Type B pancreatic cell (in vitro differentiated cells): ENCODE measurements around the gene ZNF467. TPM values are rescaled to one million over a fixed set of nuclear protein-coding genes. Genes with fewer than 3 reads are reported as not detected.

ENCODE experiments used
- DNase-seq: peaks from one replicate; pipeline ENCODE4 v3.0.0; 2021; ENCODE audit warnings: mixed read lengths; ENCODE audit not compliant: unreplicated experiment; ENCODE audit errors: extremely low spot score
- H3K27ac Mint-ChIP-seq: 2 replicates; pipeline ENCODE4 v1.8.0; 2021; ENCODE audit warnings: mild to moderate bottlenecking, mixed read lengths
- H3K27me3 Mint-ChIP-seq: 2 replicates; pipeline ENCODE4 v1.8.0; 2021; ENCODE audit warnings: mixed read lengths
- H3K36me3 Mint-ChIP-seq: 2 replicates; pipeline ENCODE4 v1.8.0; 2021; ENCODE audit warnings: mixed read lengths
- H3K4me1 Mint-ChIP-seq: one replicate; pipeline ENCODE4 v1.8.0; 2021; ENCODE audit warnings: mixed read lengths; ENCODE audit not compliant: unreplicated experiment
- H3K4me3 Mint-ChIP-seq: 2 replicates; pipeline ENCODE4 v1.8.0; 2021; ENCODE audit warnings: mild to moderate bottlenecking, mixed read lengths
- H3K9me3 Mint-ChIP-seq: 2 replicates; pipeline ENCODE4 v1.8.0; 2021; ENCODE audit warnings: mixed read lengths
- CTCF ChIP-seq: fragments of 200-600 bp; sonication (generic); conservative IDR thresholded peaks from 2 replicates; pipeline ENCODE4 v1.5.0; 2021; ENCODE audit warnings: antibody characterized with exemption, mild to moderate bottlenecking
- total RNA-seq: library from RNA; stranded (reverse); gene quantifications from 2 replicates; pipeline ENCODE4 v1.2.1, GENCODE V29; 2021; ENCODE audit warnings: low replicate concordance

The ZNF467 gene
- total RNA-seq, 1 donor from 2014 or later, result 17.6 TPM

DNA sequence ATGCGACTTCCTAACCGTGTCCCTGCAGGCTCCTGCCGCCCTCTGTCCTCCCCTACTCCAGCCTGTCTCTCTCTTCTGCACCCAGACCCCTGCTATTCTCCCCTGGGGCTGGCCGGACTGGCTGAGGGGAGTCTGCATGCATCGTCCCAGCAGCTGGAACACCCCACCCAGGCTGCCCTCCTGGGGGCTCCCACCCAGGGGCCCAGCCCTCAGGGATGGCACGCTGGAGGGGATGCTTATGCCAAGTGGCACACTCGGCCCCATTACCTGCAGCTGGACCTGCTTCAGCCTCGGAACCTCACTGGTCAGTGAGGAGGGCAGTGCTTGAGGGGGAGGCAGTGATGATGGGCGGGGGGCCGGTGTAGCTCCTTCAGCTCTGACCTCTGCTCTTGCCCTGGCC, 21.7 kb upstream of the ZNF467 start:
- H3K27ac Mint-ChIP-seq, result no peak overlapping the region
- H3K4me3 Mint-ChIP-seq, result no peak overlapping the region
- TF ChIP-seq CTCF, result no peak
- peaks cover 13% of the 10 kb centered on the region for H3K27me3 Mint-ChIP-seq
- H3K9me3 Mint-ChIP-seq, result no peaks in the 10 kb centered on the region
- H3K36me3 Mint-ChIP-seq, result no peaks in the 10 kb centered on the region
- H3K4me1 Mint-ChIP-seq, result peaks cover 10% of the 10 kb centered on the region
- no peak for DNase-seq

DNA sequence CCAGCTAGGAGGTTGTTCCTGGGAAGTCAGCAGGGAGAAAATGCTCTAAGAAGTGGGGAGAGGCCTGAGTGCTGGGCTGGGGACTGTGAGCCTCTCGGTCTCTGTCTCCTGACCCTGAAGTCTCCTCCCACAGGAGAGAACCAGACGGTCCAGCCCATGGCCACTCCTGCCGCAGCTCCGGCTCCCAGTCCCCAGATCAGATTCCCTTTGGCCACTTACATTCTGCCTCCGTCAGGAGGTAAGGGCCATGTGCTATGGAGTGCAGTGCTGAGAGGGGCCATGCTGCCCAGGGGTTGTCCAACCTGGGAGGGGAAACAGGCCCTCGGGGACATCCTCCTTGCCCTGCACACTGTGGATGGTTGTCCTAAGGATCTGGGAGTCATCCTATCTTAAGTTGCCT, 21.3 kb upstream of the ZNF467 start:
- H3K4me1 Mint-ChIP-seq, result peaks cover 10% of the 10 kb centered on the region
- no peak overlapping the region for H3K27ac Mint-ChIP-seq
- H3K27me3 Mint-ChIP-seq, result peaks cover 17% of the 10 kb centered on the region
- H3K36me3 Mint-ChIP-seq, result no peaks in the 10 kb centered on the region
- H3K9me3 Mint-ChIP-seq, result no peaks in the 10 kb centered on the region
- no peak for DNase-seq
- H3K4me3 Mint-ChIP-seq, result no peak overlapping the region
- no peak for TF ChIP-seq CTCF

GRCh38 chr7:149793261-149793660, 19.9 kb upstream of the ZNF467 start:
- H3K27ac Mint-ChIP-seq, result no peak overlapping the region
- H3K4me3 Mint-ChIP-seq, result no peak overlapping the region
- TF ChIP-seq CTCF, result no peak
- peaks cover 10% of the 10 kb centered on the region for H3K4me1 Mint-ChIP-seq
- H3K27me3 Mint-ChIP-seq, result peaks cover 30% of the 10 kb centered on the region
- DNase-seq, result no peak
- H3K9me3 Mint-ChIP-seq, result no peaks in the 10 kb centered on the region
- no peaks in the 10 kb centered on the region for H3K36me3 Mint-ChIP-seq

DNA sequence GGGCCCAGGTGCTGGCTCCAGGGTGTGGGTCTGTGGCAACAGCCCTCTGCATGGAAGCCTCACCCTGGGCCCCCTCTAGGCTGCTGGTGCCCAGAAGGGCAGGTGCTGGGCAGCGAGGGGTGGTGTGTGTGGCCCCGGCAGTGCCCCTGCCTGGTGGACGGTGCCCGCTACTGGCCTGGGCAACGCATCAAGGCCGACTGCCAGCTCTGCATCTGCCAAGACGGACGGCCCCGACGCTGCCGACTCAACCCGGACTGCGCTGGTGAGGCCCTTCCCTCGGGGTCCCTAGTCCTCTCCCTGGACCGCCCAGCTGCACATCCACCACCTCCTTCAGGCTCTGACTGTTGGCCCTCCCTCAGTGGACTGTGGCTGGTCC, 18.8 kb upstream of the ZNF467 start:
- H3K4me1 Mint-ChIP-seq, result peaks cover 10% of the 10 kb centered on the region
- H3K36me3 Mint-ChIP-seq, result no peaks in the 10 kb centered on the region
- H3K4me3 Mint-ChIP-seq, result no peak overlapping the region
- H3K9me3 Mint-ChIP-seq, result no peaks in the 10 kb centered on the region
- H3K27me3 Mint-ChIP-seq, result peaks cover 36% of the 10 kb centered on the region
- no peak for DNase-seq
- no peak overlapping the region for H3K27ac Mint-ChIP-seq
- TF ChIP-seq CTCF, result no peak

GRCh38 chr7:149791411-149792219, 18.2 kb upstream of the ZNF467 start:
- H3K36me3 Mint-ChIP-seq, result no peaks in the 10 kb centered on the region
- peaks cover 10% of the 10 kb centered on the region for H3K4me1 Mint-ChIP-seq
- no peak overlapping the region for H3K27ac Mint-ChIP-seq
- H3K4me3 Mint-ChIP-seq, result no peak overlapping the region
- no peak for DNase-seq
- H3K9me3 Mint-ChIP-seq, result no peaks in the 10 kb centered on the region
- no peak for TF ChIP-seq CTCF
- H3K27me3 Mint-ChIP-seq, result peaks cover 36% of the 10 kb centered on the region
